Measurements from ENCODE around the gene SLC22A3.
"Not testable (repeated sequence)": the region's sequence is repeated elsewhere in the genome, so short reads cannot be mapped to it uniquely, and the experiment has no call there.

The SLC22A3 gene

DNA sequence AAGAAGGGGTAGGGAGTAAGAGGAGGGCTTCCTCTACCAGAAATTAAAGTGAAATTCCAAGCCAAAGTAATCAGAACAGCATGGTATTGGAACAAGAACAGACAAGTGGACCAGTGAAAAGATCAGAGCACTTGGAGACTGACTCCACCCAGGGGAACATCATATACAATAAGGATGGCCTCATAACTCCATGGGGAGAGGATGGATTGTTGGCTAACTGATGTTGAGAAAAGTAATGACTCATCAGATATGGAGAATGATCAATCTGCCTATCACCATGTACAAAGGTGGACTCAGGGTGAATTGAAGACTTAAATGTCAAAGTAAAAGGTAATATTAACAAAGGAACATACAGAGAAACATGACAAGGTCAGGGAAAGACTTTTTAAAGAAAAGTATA lies 12.8 kb downstream of the SLC22A3 start:
- TF ChIP-seq CTCF (conservative IDR thresholded peaks at IDR 0.05; ENCODE audit: low read depth, low read length): no peak
- H3K4me3 ChIP-seq (ENCODE audit: low read length): no peak overlapping the region
- DNase-seq (ENCODE audit: low read depth): no peak

- no peak overlapping the region for H3K4me3 ChIP-seq (ENCODE audit: low read length)
- TF ChIP-seq CTCF (conservative IDR thresholded peaks at IDR 0.05; ENCODE audit: low read depth, low read length): no peak
- DNase-seq (ENCODE audit: low read depth): no peak
These were observed 14.4 kb downstream of the SLC22A3 start for GRCh38 chr6:160362556-160362955.

DNA sequence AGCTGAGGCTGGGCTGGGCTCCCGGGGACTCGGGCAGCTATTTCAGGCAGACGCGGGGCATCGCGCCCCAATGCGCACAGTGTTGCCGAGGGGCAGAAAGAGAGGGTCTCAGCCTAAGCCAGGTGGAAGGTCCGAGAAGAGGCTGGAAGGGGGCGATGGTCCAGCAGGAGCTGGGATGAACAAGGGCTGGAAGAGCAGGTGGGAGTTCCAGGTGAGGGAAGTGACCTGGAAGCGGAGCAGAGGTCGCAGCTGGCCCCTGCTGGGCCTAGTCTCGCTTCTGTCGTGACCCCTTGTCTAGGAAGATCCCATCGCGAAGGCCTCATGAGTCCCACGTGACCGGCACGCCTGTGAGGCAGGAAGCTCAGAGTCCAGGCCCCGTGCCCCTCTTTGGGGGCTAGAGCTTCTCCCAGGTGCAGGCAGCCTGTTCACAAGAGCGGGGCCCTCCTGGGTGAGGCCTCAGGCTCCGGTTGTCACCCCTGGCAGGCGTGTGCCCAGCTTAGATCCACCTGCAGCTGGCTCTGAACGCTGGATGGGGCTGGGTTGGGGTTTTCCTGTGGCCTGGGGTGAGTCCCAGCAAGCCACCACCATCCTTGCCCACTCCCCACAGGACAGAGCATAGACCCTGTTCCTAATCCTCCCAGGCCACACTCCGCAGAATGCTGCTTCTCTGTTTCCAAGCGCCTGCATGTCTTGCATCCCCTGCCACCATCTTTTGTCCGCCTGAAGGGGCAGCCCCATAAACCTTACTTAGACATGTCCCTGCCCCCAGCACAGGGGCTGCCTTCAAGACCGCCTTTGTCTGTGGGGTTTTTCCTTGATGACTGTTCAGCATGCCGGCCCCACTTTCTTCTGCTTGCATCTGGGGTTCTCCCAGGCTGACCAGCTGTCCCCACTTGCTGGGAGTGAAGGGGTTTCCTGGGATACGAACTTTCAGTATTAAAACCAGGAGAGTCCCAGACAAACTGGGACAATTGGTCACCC lies 15.1 kb downstream of the SLC22A3 start:
- no peak for TF ChIP-seq CTCF (conservative IDR thresholded peaks at IDR 0.05; ENCODE audit: low read depth, low read length)
- no peak overlapping the region for H3K4me3 ChIP-seq (ENCODE audit: low read length)
- no peak for DNase-seq (ENCODE audit: low read depth)

DNA sequence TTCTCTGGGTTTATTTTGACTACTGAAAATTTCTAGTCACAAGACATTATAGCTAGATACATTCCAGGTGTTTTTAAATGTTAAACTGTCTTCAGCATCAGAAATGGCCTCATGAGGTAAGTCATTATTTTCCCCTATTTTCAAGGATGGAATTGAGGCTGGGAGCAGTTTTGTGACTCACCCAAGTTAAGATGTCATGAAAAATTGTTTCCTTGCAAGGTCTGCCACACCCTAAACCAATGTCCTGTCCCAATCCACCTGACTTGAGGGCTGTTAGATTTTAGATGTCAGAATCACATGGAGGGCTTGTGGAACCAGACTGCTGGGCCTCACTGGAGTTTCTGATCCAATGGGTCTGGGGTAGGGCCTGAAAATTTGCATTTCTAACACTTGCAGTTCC lies 16.9 kb downstream of the SLC22A3 start:
- TF ChIP-seq CTCF (conservative IDR thresholded peaks at IDR 0.05; ENCODE audit: low read depth, low read length): no peak
- DNase-seq (ENCODE audit: low read depth): no peak
- no peak overlapping the region for H3K4me3 ChIP-seq (ENCODE audit: low read length)

- TF ChIP-seq CTCF (conservative IDR thresholded peaks at IDR 0.05; ENCODE audit: low read depth, low read length): no peak
- no peak for DNase-seq (ENCODE audit: low read depth)
- no peak overlapping the region for H3K4me3 ChIP-seq (ENCODE audit: low read length)
These were observed 19.8 kb downstream of the SLC22A3 start for GRCh38 chr6:160367798-160368547.

- no peak for DNase-seq (ENCODE audit: low read depth)
- TF ChIP-seq CTCF (conservative IDR thresholded peaks at IDR 0.05; ENCODE audit: low read depth, low read length): no peak
- H3K4me3 ChIP-seq (ENCODE audit: low read length): no peak overlapping the region
These were observed 20.5 kb downstream of the SLC22A3 start for GRCh38 chr6:160368670-160369069.

GRCh38 chr6:160373601-160374000 lies 25.4 kb downstream of the SLC22A3 start:
- not testable (repeated sequence) for DNase-seq (ENCODE audit: low read depth); H3K4me3 ChIP-seq (ENCODE audit: low read length)

Data from retinal pigment epithelial cell (primary cell).